K562 (cell line): Measurements from ENCODE around the gene APLP1. TPM values are rescaled to one million over a fixed set of nuclear protein-coding genes. Genes with fewer than 3 reads are reported as not detected.
A peak's percentile ranks its signal among the peaks of the same experiment; 100 is the strongest.

Experiments used
- ETS1 ChIP-seq: conservative IDR thresholded peaks from 2 replicates; pipeline ENCODE4 v1.6.1; 2011; ENCODE audit warnings: low read depth, mild to moderate bottlenecking, low read length; ENCODE audit not compliant: control insufficient read depth
- GMEB1 ChIP-seq: fragments of 250-450 bp; sonication (Bioruptor Pico); IDR thresholded peaks from 2 replicates; pipeline ENCODE4 v1.4.0; 2020; ENCODE audit warnings: mild to moderate bottlenecking
- HDAC2 ChIP-seq: fragments of 450-650 bp; IDR thresholded peaks from 2 replicates; pipeline ENCODE4 v1.6.1; 2016; ENCODE audit warnings: mild to moderate bottlenecking
- HDGF ChIP-seq: fragments of 450-650 bp; IDR thresholded peaks from 2 replicates; pipeline ENCODE4 v1.6.1; 2016
- HES1 ChIP-seq: fragments of 450-650 bp; IDR thresholded peaks from 2 replicates; pipeline ENCODE4 v1.6.1; 2016; ENCODE audit warnings: low read depth, mild to moderate bottlenecking, moderate library complexity
- MAZ ChIP-seq, 2 experiments: fragments of 450-650 bp in 1 of 2; sonication (generic) in 1 of 2; formaldehyde crosslinking; IDR thresholded peaks in 1 of 2; conservative IDR thresholded peaks in 1 of 2; 2 replicates each; pipeline versions ENCODE4 v1.4.0 to v1.5.0; 2020; ENCODE audit warnings: mild to moderate bottlenecking in 1 of 2, missing genetic modification reagents in 1 of 2
- MNT ChIP-seq, 2 experiments: fragments of 450-650 bp; conservative IDR thresholded peaks; 2 replicates each; pipeline ENCODE4 v1.6.1; 2017; ENCODE audit warnings: mild to moderate bottlenecking in 2 of 2, moderate library complexity in 2 of 2
- NFIX ChIP-seq: fragments of 250-450 bp; sonication (Bioruptor Pico); IDR thresholded peaks from 2 replicates; pipeline ENCODE4 v1.4.0; 2020; ENCODE audit warnings: low read depth, mild to moderate bottlenecking, moderate library complexity
- RBM25 ChIP-seq: fragments of 200-400 bp; formaldehyde crosslinking; IDR thresholded peaks from 2 replicates; pipeline ENCODE4 v1.6.1; 2018; ENCODE audit warnings: low read length, low read depth, moderate library complexity; ENCODE audit not compliant: severe bottlenecking
- REST ChIP-seq, 2 experiments: fragments of 450-650 bp; formaldehyde crosslinking in 1 of 2; IDR thresholded peaks; 2 replicates each; pipeline versions ENCODE4 v1.4.0 to v1.6.1; 2014 to 2020; ENCODE audit warnings: mild to moderate bottlenecking in 2 of 2, borderline replicate concordance in 1 of 2, low read depth in 1 of 2
- ZBTB1 ChIP-seq: sonication (generic); formaldehyde crosslinking; IDR thresholded peaks from 2 replicates; pipeline ENCODE4 v1.8.1; 2023; ENCODE audit warnings: missing genetic modification reagents, low read depth, mild to moderate bottlenecking, borderline replicate concordance
- ZNF165 ChIP-seq: fragments of 250-450 bp; sonication (Bioruptor Pico); IDR thresholded peaks from 2 replicates; pipeline ENCODE4 v1.4.0; 2020; ENCODE audit warnings: borderline replicate concordance
- polyA plus RNA-seq, 8 experiments: library from polyadenylated mRNA; depleted of rRNA in 4 of 8; stranded (reverse) in 5 of 8; unstranded in 3 of 8; fragments of >200 nt; fragmentation: Nextera tagmentation in 2 of 8; fragmentation: Illumina TruSeq in 1 of 8; extraction: Ambion mirVana in 2 of 8; extraction: Trizol in 1 of 8; gene quantifications; 2 replicates each; pipeline versions ENCODE4 v1.2.1 to v1.2.3, GENCODE V29; 2011 to 2014; ENCODE audit warnings: inconsistent platforms in 1 of 8, missing spikeins in 1 of 8
- total RNA-seq, 7 experiments: library from RNA; depleted of rRNA in 6 of 7; stranded (reverse); fragments of >200 nt in 6 of 7; fragmentation: Illumina TruSeq in 2 of 7; extraction: Trizol in 2 of 7; gene quantifications; 2 replicates each; pipeline versions ENCODE4 v1.2.1 to v1.2.3, GENCODE V29; 2011 to 2021; ENCODE audit warnings: low replicate concordance in 1 of 7

The APLP1 gene
- total and polyA plus RNA-seq, 9 of the 15 experiments (the other 6 are each of a cell fraction or from before 2014, with no cell fraction given), result 0.69 to 9.9 (median 4.7) TPM

- TF ChIP-seq ETS1, result 0 out of 2 replicates have a peak, but pooled peaks have one; percentile 11
- no peak for TF ChIP-seq GMEB1 (CRISPR knock-in tag)
- TF ChIP-seq ZBTB1 (CRISPR knock-in tag), result no peak
- 0 out of 2 replicates have a peak, but pooled peaks have one; percentile 12 for TF ChIP-seq HES1
- TF ChIP-seq MNT (conservative IDR thresholded peaks at IDR 0.05), result no peak
- TF ChIP-seq NFIX, result no peak
- peak; percentile 93 for TF ChIP-seq HDAC2
- peak; percentile 96; the same call in 1 of the 2 replicates for TF ChIP-seq HDGF
- TF ChIP-seq MAZ (CRISPR knock-in tag; conservative IDR thresholded peaks at IDR 0.05 in 1 of 2, IDR thresholded peaks at IDR 0.05 in 1 of 2), result peak in 1 of 2 experiments; percentile 52; a peak in 1 of 4 replicates
- no peak for TF ChIP-seq ZNF165 (CRISPR knock-in tag)
- no peak; the same call in 1 of the 2 replicates for TF ChIP-seq REST (IDR thresholded peaks at IDR 0.05; ENCODE audit: borderline replicate concordance)
- no peak for TF ChIP-seq REST (CRISPR knock-in tag; IDR thresholded peaks at IDR 0.05; ENCODE audit: low read depth)
- peak; percentile 94 for TF ChIP-seq RBM25
These were observed 40.8 kb downstream of the APLP1 start (continued) for GRCh38 chr19:35908973-35909683.
